GM10266 (cell line): ENCODE results near the gene ZBTB46.

Experiments used
- DNase-seq: peaks from one replicate; pipeline ENCODE4 v3.0.0; 2012; ENCODE audit errors: extremely low spot score
- CTCF ChIP-seq: IDR thresholded peaks from 2 replicates; pipeline ENCODE4 v1.5.1; 2012; ENCODE audit warnings: mild to moderate bottlenecking, low read depth; ENCODE audit not compliant: control insufficient read depth, insufficient read depth; ENCODE audit errors: missing control alignments

ZBTB46 gene

DNA sequence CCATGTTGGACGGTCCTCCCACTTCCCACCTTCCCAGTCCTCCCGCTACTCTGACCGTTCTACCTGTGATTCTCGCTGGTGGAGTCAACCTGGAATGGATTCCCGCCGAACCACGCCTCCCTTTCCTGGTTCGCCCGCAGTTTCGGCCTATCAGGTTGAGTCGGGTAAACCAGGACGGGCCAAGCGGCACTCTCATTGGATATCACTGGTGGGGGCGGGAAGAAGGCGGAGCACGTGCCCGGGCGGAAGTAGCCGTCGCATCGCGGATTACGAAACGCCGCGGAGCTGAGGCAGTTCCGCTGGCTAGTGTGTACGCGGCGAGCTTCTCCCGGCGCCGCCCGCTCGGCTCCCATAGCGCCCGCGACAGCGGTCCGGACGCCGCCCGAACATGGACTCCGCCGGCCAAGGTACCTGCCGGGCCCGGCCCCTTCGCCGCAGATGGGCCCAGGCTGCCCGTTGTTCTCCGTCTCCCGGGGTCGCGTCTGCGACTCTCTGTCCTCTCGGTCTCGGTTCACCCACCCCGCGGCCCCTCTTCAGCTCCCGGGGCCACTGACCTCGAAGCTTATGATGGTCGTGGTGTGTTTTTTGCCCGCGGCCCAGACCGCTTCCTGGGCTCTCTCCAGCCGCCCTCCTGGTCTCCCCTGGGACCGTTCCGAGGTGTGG lies 34.0 kb upstream of the ZBTB46 start, which contains the start of gene TPD52L2:
Gene TPD52L2 (plus strand): TSS at position 293 of the 663 bp plus-strand sequence. CDS start 96 bp downstream, at position 389.
- DNase-seq: peak; percentile 99
- TF ChIP-seq CTCF: no peak

- DNase-seq: no peak
- no peak for TF ChIP-seq CTCF
Observed at GRCh38 chr20:63864545-63864977, 33.5 kb upstream of the ZBTB46 start.

DNA sequence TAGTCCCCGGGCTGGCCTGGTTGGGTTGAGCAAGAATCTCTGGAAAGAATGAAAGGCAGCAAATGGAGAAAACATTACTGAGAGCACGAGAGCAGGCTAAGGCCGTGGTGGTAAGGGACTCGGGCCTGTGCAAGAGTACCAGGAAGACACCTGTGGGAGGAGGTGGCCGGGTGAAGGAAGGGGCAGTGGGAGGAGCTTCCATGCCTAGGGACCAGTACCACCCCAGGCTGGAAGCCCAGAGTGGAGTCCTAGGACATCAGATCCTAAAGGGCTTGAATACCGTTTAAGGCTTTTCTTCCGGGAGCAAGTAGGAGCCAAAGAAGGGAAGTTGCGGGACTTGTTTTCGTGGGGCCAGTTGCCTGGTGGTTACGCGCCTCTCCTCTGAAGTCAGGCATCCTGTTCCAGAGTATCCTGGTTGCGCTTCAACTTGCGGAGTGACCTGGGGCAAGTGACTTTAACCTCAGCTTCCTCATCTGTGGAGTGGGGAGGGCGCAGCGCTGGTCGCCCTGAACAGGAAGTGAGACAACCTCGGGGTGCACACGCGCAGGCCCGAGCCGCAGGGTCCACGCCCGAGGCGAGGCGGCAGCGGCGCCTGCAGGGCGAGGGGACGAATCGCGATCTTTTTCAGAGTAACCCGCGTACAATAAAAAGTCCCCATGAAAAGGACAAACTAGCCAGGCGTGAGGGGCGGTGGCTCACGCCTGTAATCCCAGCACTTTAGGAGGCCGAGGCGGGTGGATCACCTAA lies 32.9 kb upstream of the ZBTB46 start:
- TF ChIP-seq CTCF: peak; percentile 92
- peak; percentile 96 for DNase-seq

GRCh38 chr20:63863021-63863797 lies 32.1 kb upstream of the ZBTB46 start:
- DNase-seq: no peak
- no peak for TF ChIP-seq CTCF

- no peak for TF ChIP-seq CTCF
- no peak for DNase-seq
Observed at GRCh38 chr20:63861981-63862901, 31.2 kb upstream of the ZBTB46 start.

- no peak for DNase-seq
- TF ChIP-seq CTCF: no peak
Observed at GRCh38 chr20:63861365-63861934, 30.4 kb upstream of the ZBTB46 start, which contains the start of gene ABHD16B. Gene ABHD16B (plus strand): TSS chr20:63861498. CDS start chr20:63861541, 43 bp downstream.
